IMR-90 (cell line): ENCODE measurements around the gene HERC6. TPM values are rescaled to one million over a fixed set of nuclear protein-coding genes. Genes with fewer than 3 reads are reported as not detected.

Source experiments
- ATAC-seq: fragments of 200-7000 bp; cut with Tn5 transposase; 2 replicates; pipeline ENCODE4 v1.9.1; 2020; ENCODE audit warnings: low read depth, mild to moderate bottlenecking, moderate library complexity
- BruUV-seq: library from RNA; stranded (reverse); fragments of 400-500 nt; replicated peaks from 2 replicates; lab custom pipeline; 2021; lab: Mats Ljungman, UMichigan
- CTCF ChIA-PET: fragments of 300-600 bp; formaldehyde crosslinking; extraction: SDS; loops from one replicate; lab custom pipeline; 2021; ENCODE audit warnings: antibody characterized with exemption; lab: Yijun Ruan, JAX
- POLR2A ChIA-PET: fragments of 300-600 bp; sonication (Branson Sonifier 250); formaldehyde crosslinking; loops from one replicate; lab custom pipeline; 2022; ENCODE audit warnings: antibody characterized with exemption; ENCODE audit not compliant: unreplicated experiment; lab: Charles Lee
- DNase-seq: peaks from one replicate; pipeline ENCODE4 v3.0.0; 2013
- H2AFZ ChIP-seq: replicated peaks from 2 replicates; pipeline ENCODE3; 2013; ENCODE audit warnings: low read length, mild to moderate bottlenecking; ENCODE audit not compliant: poor library complexity
- H2AK5ac ChIP-seq: 2 replicates; pipeline ENCODE4 v1.6.1; 2013; ENCODE audit warnings: low read depth, low read length, inconsistent platforms
- H2AK9ac ChIP-seq: replicated peaks from 2 replicates; pipeline ENCODE3; 2013; ENCODE audit warnings: mild to moderate bottlenecking, low read depth, low read length, moderate library complexity; ENCODE audit not compliant: poor library complexity
- H2BK120ac ChIP-seq: 2 replicates; pipeline ENCODE4 v1.6.1; 2013; ENCODE audit warnings: low read depth, low read length, inconsistent platforms
- H2BK15ac ChIP-seq: 3 replicates; pipeline ENCODE4 v1.6.1; 2013; ENCODE audit warnings: low read depth, low read length, inconsistent platforms
- H2BK20ac ChIP-seq: 2 replicates; pipeline ENCODE4 v1.6.1; 2013; ENCODE audit warnings: low read depth, mild to moderate bottlenecking, inconsistent platforms, low read length, moderate library complexity
- H2BK5ac ChIP-seq: 2 replicates; pipeline ENCODE4 v1.6.1; 2013; ENCODE audit warnings: mild to moderate bottlenecking, low read depth, low read length, inconsistent platforms; ENCODE audit not compliant: poor library complexity, severe bottlenecking
- H3K14ac ChIP-seq: replicated peaks from 2 replicates; pipeline ENCODE4 v1.6.1; 2013; ENCODE audit warnings: low read depth, low read length, inconsistent platforms
- H3K18ac ChIP-seq: 2 replicates; pipeline ENCODE4 v1.6.1; 2013; ENCODE audit warnings: low read depth, low read length, control low read depth
- H3K23ac ChIP-seq: 2 replicates; pipeline ENCODE4 v1.6.1; 2013; ENCODE audit warnings: low read depth, low read length, inconsistent platforms
- H3K27ac ChIP-seq: 2 replicates; pipeline ENCODE4 v1.5.1; 2013; ENCODE audit warnings: mild to moderate bottlenecking, control low read depth, low read length; ENCODE audit not compliant: insufficient read depth
- H3K27me3 ChIP-seq: 2 replicates; pipeline ENCODE4 v1.6.1; 2013; ENCODE audit warnings: low read length; ENCODE audit not compliant: control insufficient read depth, insufficient read depth
- H3K36me3 ChIP-seq: 2 replicates; pipeline ENCODE4 v1.6.1; 2013; ENCODE audit warnings: low read length, mixed read lengths; ENCODE audit not compliant: control insufficient read depth, insufficient read depth
- H3K4ac ChIP-seq: 2 replicates; pipeline ENCODE4 v1.6.1; 2013; ENCODE audit warnings: low read depth, low read length, inconsistent platforms
- H3K4me1 ChIP-seq: 2 replicates; pipeline ENCODE4 v1.6.1; 2013; ENCODE audit warnings: low read length, mixed read lengths; ENCODE audit not compliant: control insufficient read depth, insufficient read depth
- H3K4me2 ChIP-seq: 2 replicates; pipeline ENCODE4 v1.6.1; 2013; ENCODE audit warnings: low read depth, mild to moderate bottlenecking, control low read depth, low read length, moderate library complexity
- H3K4me3 ChIP-seq: 2 replicates; pipeline ENCODE4 v1.5.1; 2013; ENCODE audit warnings: low read depth, mild to moderate bottlenecking, control low read depth, low read length, moderate library complexity; ENCODE audit not compliant: insufficient read depth
- H3K56ac ChIP-seq: 2 replicates; pipeline ENCODE4 v1.6.1; 2013; ENCODE audit warnings: low read length, inconsistent platforms; ENCODE audit not compliant: insufficient read depth; ENCODE audit errors: extremely low read depth
- H3K79me1 ChIP-seq, 2 experiments: 2 replicates each; pipeline ENCODE4 v1.6.1; 2013; ENCODE audit warnings: low read length in 2 of 2, inconsistent platforms in 1 of 2, low read depth in 1 of 2
- H3K9ac ChIP-seq: 2 replicates; pipeline ENCODE4 v1.6.1; 2013; ENCODE audit warnings: low read depth, low read length, control low read depth
- H3K9me1 ChIP-seq: 2 replicates; pipeline ENCODE4 v1.6.1; 2013; ENCODE audit warnings: low read length, inconsistent platforms; ENCODE audit not compliant: insufficient read depth
- H3K9me3 ChIP-seq: 2 replicates; pipeline ENCODE4 v1.6.1; 2013; ENCODE audit warnings: low read length; ENCODE audit not compliant: control insufficient read depth, insufficient read depth
- H4K20me1 ChIP-seq: 2 replicates; pipeline ENCODE4 v1.6.1; 2013; ENCODE audit warnings: low read length, inconsistent platforms; ENCODE audit not compliant: insufficient read depth
- H4K5ac ChIP-seq: 2 replicates; pipeline ENCODE4 v1.6.1; 2013; ENCODE audit warnings: mild to moderate bottlenecking, low read depth, low read length, control low read depth
- H4K8ac ChIP-seq, 2 experiments: 2 replicates each; pipeline ENCODE4 v1.6.1; 2013; ENCODE audit warnings: low read depth in 2 of 2, low read length in 2 of 2, control low read depth in 1 of 2, inconsistent platforms in 1 of 2
- H4K91ac ChIP-seq: 2 replicates; pipeline ENCODE4 v1.6.1; 2013; ENCODE audit warnings: low read depth, low read length, inconsistent platforms; ENCODE audit not compliant: insufficient read depth
- MAFK ChIP-seq: IDR thresholded peaks from 2 replicates; pipeline ENCODE4 v1.6.1; 2012; ENCODE audit warnings: low read depth, low read length, improper control_type of control experiment
- MXI1 ChIP-seq: IDR thresholded peaks from 2 replicates; pipeline ENCODE4 v1.6.1; 2012; ENCODE audit warnings: low read depth, mild to moderate bottlenecking, low read length, moderate library complexity, borderline replicate concordance
- NFE2L2 ChIP-seq: fragments of 150-350 bp; IDR thresholded peaks from 2 replicates; pipeline ENCODE4 v1.6.1; 2016; ENCODE audit warnings: low read depth, mild to moderate bottlenecking, low read length
- RAD21 ChIP-seq: IDR thresholded peaks from 2 replicates; pipeline ENCODE4 v1.6.1; 2012; ENCODE audit warnings: low read length, improper control_type of control experiment
- RCOR1 ChIP-seq: IDR thresholded peaks from 2 replicates; pipeline ENCODE4 v1.6.1; 2012; ENCODE audit warnings: mild to moderate bottlenecking, low read length, improper control_type of control experiment; ENCODE audit not compliant: insufficient replicate concordance
- RFX5 ChIP-seq: IDR thresholded peaks from 2 replicates; pipeline ENCODE4 v1.8.0; 2012; ENCODE audit warnings: low read depth, mild to moderate bottlenecking, low read length, moderate library complexity
- SMC3 ChIP-seq: fragments of 150-350 bp; IDR thresholded peaks from 2 replicates; pipeline ENCODE4 v1.6.1; 2016; ENCODE audit warnings: low read depth, mild to moderate bottlenecking, antibody characterized with exemption, low read length, moderate library complexity
- WGBS, 2 experiments: methylation state at CpG; one replicate each; pipeline versions ENCODE4 v1.1.5 to v1.1.7; 2013; ENCODE audit warnings: missing lambda C conversion rate in 2 of 2; ENCODE audit not compliant: insufficient read length in 1 of 2; ENCODE audit errors: extremely low coverage in 2 of 2; 5-methylcytosine and 5-hydroxymethylcytosine counted together
- dilution Hi-C: fragments of 300-500 bp; cut with HindIII; formaldehyde crosslinking; loops from one replicate; pipeline ENCODE4 v1.14.3; 2018; ENCODE audit warnings: low sequenced_read_pairs; ENCODE audit not compliant: unreplicated experiment
- in situ Hi-C: fragments of 300-500 bp; cut with MboI; formaldehyde crosslinking; loops from 3 replicates; pipeline ENCODE4 v1.14.3; 2019; ENCODE audit warnings: low sequenced_read_pairs, inconsistent platforms, mixed read lengths
- intact Hi-C: fragments of 100-400 bp; cut with micrococcal nuclease; formaldehyde crosslinking; loops from 2 replicates; pipeline ENCODE4 v1.10.0; 2022
- polyA plus RNA-seq, 3 experiments: library from polyadenylated mRNA; depleted of rRNA; stranded (reverse); fragments of >200 nt; gene quantifications; 2 replicates each; pipeline ENCODE4 v1.2.3, GENCODE V29; 2012; ENCODE audit warnings: low replicate concordance in 1 of 3
- total RNA-seq: library from RNA; depleted of rRNA; stranded (reverse); fragments of >200 nt; gene quantifications from 2 replicates; pipeline ENCODE4 v1.2.3, GENCODE V29; 2012

Gene HERC6
- total and polyA plus RNA-seq, 2 of the 4 experiments (the other 2 are of a cell fraction), result 0.53 to 1.6 TPM

DNA sequence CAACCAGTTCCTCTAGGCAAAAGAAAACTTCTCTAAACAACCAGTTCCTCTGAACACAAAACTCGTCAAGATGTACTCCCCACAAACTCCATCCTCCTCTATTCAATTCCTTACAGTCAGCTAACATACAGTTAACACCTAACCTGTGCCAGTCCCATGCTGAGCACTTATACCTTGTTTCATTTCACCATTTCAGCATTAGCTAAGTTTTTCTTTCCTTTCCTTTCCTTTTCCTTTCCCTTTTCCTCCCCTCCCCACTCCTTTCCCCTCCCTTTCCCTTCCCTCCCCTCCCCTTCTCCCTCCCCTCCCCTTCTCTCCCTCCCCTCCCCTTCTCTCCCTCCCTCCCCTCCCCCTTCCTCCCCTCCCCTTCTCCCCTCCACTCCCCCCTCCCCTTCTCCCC lies 13.1 kb downstream of the HERC6 start:
- no peak overlapping the region for H3K4me3 ChIP-seq
- intact Hi-C loops, result no loop called here
- H3K14ac ChIP-seq, result no peak overlapping the region
- dilution Hi-C loops, result no loop called here
- no peak overlapping the region for H3K23ac ChIP-seq
- no peaks in the 10 kb centered on the region for H3K9me1 ChIP-seq
- no peak overlapping the region for H2AFZ ChIP-seq
- H3K4me1 ChIP-seq, result no peaks in the 10 kb centered on the region
- H3K9me3 ChIP-seq, result no peaks in the 10 kb centered on the region
- H2BK15ac ChIP-seq, result no peak overlapping the region
- no peak overlapping the region for H3K56ac ChIP-seq
- no peaks in the 10 kb centered on the region for H4K20me1 ChIP-seq
- H3K27ac ChIP-seq, result no peak overlapping the region
- H3K79me1 ChIP-seq, result no peaks in the 10 kb centered on the region
- no peak overlapping the region for H3K9ac ChIP-seq
- POLR2A ChIA-PET, result no interaction called here
- H2BK120ac ChIP-seq, result no peak overlapping the region
- no peak overlapping the region for H2AK5ac ChIP-seq
- CTCF ChIA-PET, result no interaction called here
- H4K91ac ChIP-seq, result no peak overlapping the region
- BruUV-seq, result no TSS peak
- H3K36me3 ChIP-seq, result no peaks in the 10 kb centered on the region
- no peak overlapping the region for H3K4me2 ChIP-seq
- no peak overlapping the region for H2BK5ac ChIP-seq
- H2AK9ac ChIP-seq, result no peak overlapping the region
- no peaks in the 10 kb centered on the region; the same call in 1 of the 2 replicates for H3K27me3 ChIP-seq
- no peak overlapping the region for H4K8ac ChIP-seq
- 42% methylated on average over 1 of the region's 1 CpG; no CpG with 5 or more reads in 1 of the 2 experiments for WGBS, 2 experiments
- H3K4ac ChIP-seq, result no peak overlapping the region
- in situ Hi-C loops, result no loop called here
- no peak for ATAC-seq
- H4K5ac ChIP-seq, result no peak overlapping the region
- no peak overlapping the region for H2BK20ac ChIP-seq
- no peak for DNase-seq
- TF ChIP-seq MXI1 (no peak), RAD21 (no peak), MAFK (no peak), RFX5 (no peak), SMC3 (no peak), RCOR1 (no peak), NFE2L2 (no peak)
- no peak overlapping the region for H3K18ac ChIP-seq
